HepG2 (cell line): ENCODE data around the gene TEDC2. TPM values are rescaled to one million over a fixed set of nuclear protein-coding genes. Genes with fewer than 3 reads are reported as not detected.

ENCODE experiments used
- ASH2L ChIP-seq: fragments of 300-600, 200-600 bp; sonication (generic); IDR thresholded peaks from 2 replicates; pipeline ENCODE4 v1.7.0; 2017; ENCODE audit warnings: low read depth, mild to moderate bottlenecking, moderate library complexity, mixed read lengths, low read length; ENCODE audit not compliant: insufficient read length
- CREM ChIP-seq, 2 experiments: sonication (generic) in 1 of 2; formaldehyde crosslinking in 1 of 2; IDR thresholded peaks; 2 replicates each; pipeline versions ENCODE4 v1.4.0 to v1.6.1; 2016 to 2020; ENCODE audit warnings: antibody characterized with exemption in 1 of 2, mild to moderate bottlenecking in 1 of 2, missing genetic modification reagents in 1 of 2
- DNMT1 ChIP-seq: sonication (generic); formaldehyde crosslinking; IDR thresholded peaks from 2 replicates; pipeline ENCODE4 v1.5.1; 2020; ENCODE audit warnings: mild to moderate bottlenecking, missing genetic modification reagents
- HOXD1 ChIP-seq: sonication (generic); formaldehyde crosslinking; IDR thresholded peaks from 2 replicates; pipeline ENCODE4 v1.5.0; 2020; ENCODE audit warnings: missing genetic modification reagents
- IKZF4 ChIP-seq: sonication (generic); formaldehyde crosslinking; IDR thresholded peaks from 2 replicates; pipeline ENCODE4 v1.5.1; 2020; ENCODE audit warnings: borderline replicate concordance, mild to moderate bottlenecking, low read depth, missing genetic modification reagents; ENCODE audit errors: not compliant biosample characterization
- KDM3A ChIP-seq: IDR thresholded peaks from 2 replicates; pipeline ENCODE4 v1.6.1; 2018; ENCODE audit warnings: low read depth, missing compliant biosample characterization
- KMT2B ChIP-seq: IDR thresholded peaks from 2 replicates; pipeline ENCODE4 v1.6.1; 2016; ENCODE audit warnings: missing genetic modification reagents, missing compliant biosample characterization
- NRL ChIP-seq: sonication (generic); formaldehyde crosslinking; IDR thresholded peaks from 2 replicates; pipeline ENCODE4 v1.5.0; 2020; ENCODE audit warnings: missing genetic modification reagents, mild to moderate bottlenecking, moderate library complexity, borderline replicate concordance
- SMAD9 ChIP-seq: sonication (generic); formaldehyde crosslinking; IDR thresholded peaks from 2 replicates; pipeline ENCODE4 v1.5.1; 2020; ENCODE audit warnings: mild to moderate bottlenecking, missing genetic modification reagents
- SMYD3 ChIP-seq: sonication (generic); formaldehyde crosslinking; IDR thresholded peaks from 2 replicates; pipeline ENCODE4 v1.8.1; 2023; ENCODE audit warnings: mild to moderate bottlenecking, missing genetic modification reagents
- SNAPC4 ChIP-seq: sonication (generic); formaldehyde crosslinking; IDR thresholded peaks from 2 replicates; pipeline ENCODE4 v1.4.0; 2020; ENCODE audit warnings: mild to moderate bottlenecking, missing genetic modification reagents
- SP5 ChIP-seq: IDR thresholded peaks from 2 replicates; pipeline ENCODE4 v1.6.1; 2016; ENCODE audit warnings: low read depth, borderline replicate concordance
- ZBTB14 ChIP-seq: sonication (generic); formaldehyde crosslinking; IDR thresholded peaks from 2 replicates; pipeline ENCODE4 v1.4.0; 2020; ENCODE audit warnings: missing genetic modification reagents
- ZNF280B ChIP-seq: sonication (generic); formaldehyde crosslinking; IDR thresholded peaks from 2 replicates; pipeline ENCODE4 v1.5.0; 2020; ENCODE audit warnings: missing genetic modification reagents, mild to moderate bottlenecking, borderline replicate concordance
- ZNF574 ChIP-seq: sonication (generic); formaldehyde crosslinking; IDR thresholded peaks from 2 replicates; pipeline ENCODE4 v1.4.0; 2020; ENCODE audit warnings: missing genetic modification reagents
- ZNF777 ChIP-seq: sonication (generic); formaldehyde crosslinking; IDR thresholded peaks from 2 replicates; pipeline ENCODE4 v1.4.0; 2020; ENCODE audit warnings: missing genetic modification reagents
- ZSCAN21 ChIP-seq: sonication (generic); formaldehyde crosslinking; IDR thresholded peaks from 2 replicates; pipeline ENCODE4 v1.8.0; 2022; ENCODE audit warnings: mild to moderate bottlenecking, missing genetic modification reagents, moderate library complexity, borderline replicate concordance
- ZSCAN25 ChIP-seq: sonication (generic); formaldehyde crosslinking; IDR thresholded peaks from 2 replicates; pipeline ENCODE4 v1.8.0; 2022; ENCODE audit warnings: mild to moderate bottlenecking, missing genetic modification reagents
- polyA plus RNA-seq, 8 experiments: library from polyadenylated mRNA; depleted of rRNA in 3 of 8; stranded (reverse) in 7 of 8; unstranded in 1 of 8; fragments of >200 nt; fragmentation: Illumina TruSeq in 4 of 8; extraction: Trizol in 4 of 8; gene quantifications; 2 replicates each; pipeline versions ENCODE4 v1.2.1 to v1.2.3, GENCODE V29; 2011 to 2016; ENCODE audit warnings: low read depth in 4 of 8, missing spikeins in 1 of 8, mixed read lengths in 1 of 8; ENCODE audit not compliant: insufficient read depth in 1 of 8
- total RNA-seq, 5 experiments: library from RNA; depleted of rRNA; stranded (reverse); fragments of >200 nt; fragmentation: Illumina TruSeq; extraction: Trizol; gene quantifications; 2 replicates each; pipeline ENCODE4 v1.2.3, GENCODE V29; 2016; ENCODE audit warnings: low read depth in 1 of 5

Gene TEDC2
- total and polyA plus RNA-seq, 2 of the 13 experiments (the other 11 are each of a cell fraction or from before 2014, with no cell fraction given), result 6.2 to 24.4 TPM

GRCh38 chr16:2459647-2460390 is at the start of gene TEDC2 (continued):
- TF ChIP-seq IKZF4 (CRISPR knock-in tag), result peak; percentile 83
- TF ChIP-seq SNAPC4 (CRISPR knock-in tag), result no peak
- TF ChIP-seq ZSCAN21, result peak; percentile 92
- no peak; the same call in 1 of the 2 replicates for TF ChIP-seq HOXD1
- TF ChIP-seq SP5, result peak; percentile 51
- no peak for TF ChIP-seq SMYD3 (CRISPR knock-in tag)
- no peak for TF ChIP-seq KDM3A (CRISPR knock-in tag)
- peak; percentile 62; the same call in 1 of the 2 replicates for TF ChIP-seq ZNF574 (CRISPR knock-in tag)
- TF ChIP-seq DNMT1 (CRISPR knock-in tag), result no peak
- TF ChIP-seq KMT2B (CRISPR knock-in tag), result no peak
- no peak for TF ChIP-seq NRL (CRISPR knock-in tag)
- no peak for TF ChIP-seq CREM (IDR thresholded peaks at IDR 0.05)
- no peak for TF ChIP-seq CREM (CRISPR knock-in tag; IDR thresholded peaks at IDR 0.05)
- peak; percentile 90 for TF ChIP-seq ZNF777 (CRISPR knock-in tag)
- TF ChIP-seq ZBTB14 (CRISPR knock-in tag), result no peak
- peak; percentile 53 for TF ChIP-seq ASH2L
- TF ChIP-seq SMAD9 (CRISPR knock-in tag), result no peak
- no peak for TF ChIP-seq ZNF280B (CRISPR knock-in tag)
- no peak for TF ChIP-seq ZSCAN25 (CRISPR knock-in tag)
